ENCODE results near the gene MAP3K8. TPM values are rescaled to one million over a fixed set of nuclear protein-coding genes. Genes with fewer than 3 reads are reported as not detected.

Gene MAP3K8
- total RNA-seq, 2 donors from 2014 or later, result 9.9 to 11.2 TPM

GRCh38 chr10:30442019-30442606 lies 8.1 kb downstream of the MAP3K8 start:
- TF ChIP-seq POLR2A (IDR thresholded peaks at IDR 0.05), result no peak
- TF ChIP-seq CTCF (IDR thresholded peaks at IDR 0.05), result no peak
- H3K4me1 ChIP-seq, result peaks cover 9% of the 10 kb centered on the region
- H3K4me3 ChIP-seq, result no peak overlapping the region
- intact Hi-C loops (cut with DNase I), result no loop called here
- no peaks in the 10 kb centered on the region for H3K27me3 ChIP-seq
- no peaks in the 10 kb centered on the region for H3K9me3 ChIP-seq
- H3K27ac ChIP-seq, result no peak overlapping the region
- 80 to 86% methylated on average over 4 of the region's 4 CpGs for WGBS, 2 donors
- DNase-seq (no peak), ATAC-seq (no peak)
- H3K36me3 ChIP-seq (replicated peaks in 1 of 2; ENCODE audit: insufficient read depth in 1 of 2, low read depth in 2 of 2), result peaks cover 0 to 3% of the 10 kb centered on the region in 2 donors

GRCh38 chr10:30443049-30443448 lies 9.1 kb downstream of the MAP3K8 start:
- Histone ChIP-seq H3K4me1 (peaks cover 6% of the 10 kb centered on the region), H3K4me3 (no peak overlapping the region), H3K27me3 (no peaks in the 10 kb centered on the region), H3K27ac (no peak overlapping the region), H3K36me3 (replicated peaks in 1 of 2; ENCODE audit: insufficient read depth in 1 of 2, low read depth in 2 of 2) (peaks cover 0 to 5% of the 10 kb centered on the region in 2 donors), H3K9me3 (no peaks in the 10 kb centered on the region)
- TF ChIP-seq POLR2A (IDR thresholded peaks at IDR 0.05) (no peak), CTCF (IDR thresholded peaks at IDR 0.05) (no peak)
- intact Hi-C loops (cut with DNase I), result no loop called here
- DNase-seq (no peak), ATAC-seq (no peak)
- WGBS, 2 donors, result 69 to 78% methylated on average over 3 of the region's 3 CpGs

- Histone ChIP-seq H3K27ac (no peak overlapping the region), H3K36me3 (replicated peaks in 1 of 2; ENCODE audit: insufficient read depth in 1 of 2, low read depth in 2 of 2) (peaks cover 0 to 16% of the 10 kb centered on the region in 2 donors), H3K4me1 (no peaks in the 10 kb centered on the region), H3K4me3 (no peak overlapping the region), H3K9me3 (no peaks in the 10 kb centered on the region), H3K27me3 (no peaks in the 10 kb centered on the region)
- intact Hi-C loops (cut with DNase I), result no loop called here
- DNase-seq (no peak), ATAC-seq (no peak)
- 26 to 27% methylated on average over 2 of the region's 2 CpGs for WGBS, 2 donors
- no peak for TF ChIP-seq POLR2A (IDR thresholded peaks at IDR 0.05)
- TF ChIP-seq CTCF (IDR thresholded peaks at IDR 0.05), result no peak
Observed at GRCh38 chr10:30445711-30446110, 11.7 kb downstream of the MAP3K8 start.

- Histone ChIP-seq H3K4me1 (no peaks in the 10 kb centered on the region), H3K36me3 (replicated peaks in 1 of 2; ENCODE audit: insufficient read depth in 1 of 2, low read depth in 2 of 2) (peaks cover 0 to 13% of the 10 kb centered on the region in 2 donors), H3K27ac (no peak overlapping the region), H3K4me3 (no peak overlapping the region), H3K9me3 (no peaks in the 10 kb centered on the region), H3K27me3 (no peaks in the 10 kb centered on the region)
- DNase-seq (no peak), ATAC-seq (no peak)
- 83 to 92% methylated on average over 10 of the region's 10 CpGs for WGBS, 2 donors
- intact Hi-C loops (cut with DNase I), result no loop called here
- TF ChIP-seq CTCF (IDR thresholded peaks at IDR 0.05), result no peak
- no peak for TF ChIP-seq POLR2A (IDR thresholded peaks at IDR 0.05)
Observed at GRCh38 chr10:30447125-30447799, 13.3 kb downstream of the MAP3K8 start.

- TF ChIP-seq CTCF (IDR thresholded peaks at IDR 0.05) (no peak), POLR2A (IDR thresholded peaks at IDR 0.05) (no peak)
- no peaks in the 10 kb centered on the region for H3K9me3 ChIP-seq
- H3K4me3 ChIP-seq, result no peak overlapping the region
- H3K36me3 ChIP-seq (replicated peaks in 1 of 2; ENCODE audit: insufficient read depth in 1 of 2, low read depth in 2 of 2), result peaks cover 0 to 13% of the 10 kb centered on the region in 2 donors
- 78 to 100% methylated on average over 1 of the region's 1 CpG for WGBS, 2 donors
- no peak for DNase-seq
- ATAC-seq, result no peak
- H3K27ac ChIP-seq, result no peak overlapping the region
- intact Hi-C loops (cut with DNase I), result no loop called here
- no peaks in the 10 kb centered on the region for H3K4me1 ChIP-seq
- no peaks in the 10 kb centered on the region for H3K27me3 ChIP-seq
Observed at GRCh38 chr10:30448092-30448491, 14.1 kb downstream of the MAP3K8 start.
